Measurements from ENCODE around the gene ZFP14.
"Not testable (repeated sequence)": the region's sequence is repeated elsewhere in the genome, so short reads cannot be mapped to it uniquely, and the experiment has no call there.

- not testable (repeated sequence) for TF ChIP-seq EZH2 (IDR thresholded peaks at IDR 0.05; ENCODE audit: borderline replicate concordance)
- TF ChIP-seq, protein P1, sequence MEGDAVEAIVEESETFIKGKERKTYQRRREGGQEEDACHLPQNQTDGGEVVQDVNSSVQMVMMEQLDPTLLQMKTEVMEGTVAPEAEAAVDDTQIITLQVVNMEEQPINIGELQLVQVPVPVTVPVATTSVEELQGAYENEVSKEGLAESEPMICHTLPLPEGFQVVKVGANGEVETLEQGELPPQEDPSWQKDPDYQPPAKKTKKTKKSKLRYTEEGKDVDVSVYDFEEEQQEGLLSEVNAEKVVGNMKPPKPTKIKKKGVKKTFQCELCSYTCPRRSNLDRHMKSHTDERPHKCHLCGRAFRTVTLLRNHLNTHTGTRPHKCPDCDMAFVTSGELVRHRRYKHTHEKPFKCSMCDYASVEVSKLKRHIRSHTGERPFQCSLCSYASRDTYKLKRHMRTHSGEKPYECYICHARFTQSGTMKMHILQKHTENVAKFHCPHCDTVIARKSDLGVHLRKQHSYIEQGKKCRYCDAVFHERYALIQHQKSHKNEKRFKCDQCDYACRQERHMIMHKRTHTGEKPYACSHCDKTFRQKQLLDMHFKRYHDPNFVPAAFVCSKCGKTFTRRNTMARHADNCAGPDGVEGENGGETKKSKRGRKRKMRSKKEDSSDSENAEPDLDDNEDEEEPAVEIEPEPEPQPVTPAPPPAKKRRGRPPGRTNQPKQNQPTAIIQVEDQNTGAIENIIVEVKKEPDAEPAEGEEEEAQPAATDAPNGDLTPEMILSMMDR (IDR thresholded peaks at IDR 0.05; ENCODE audit: poor library complexity) = not testable (repeated sequence)
Observed at GRCh38 chr19:36329534-36329933, 49.5 kb downstream of the ZFP14 start.
